Activated CD4-positive, alpha-beta T cell treated with anti-CD3 and anti-CD28 coated beads, Interleukin-2, amount 50 U/mL, for 1 hour (primary cell): ENCODE measurements around the gene GNG7.

Experiments used
- DNase-seq: peaks from one replicate; pipeline ENCODE4 v3.0.0-alpha.2; 2020

GNG7 gene

DNA sequence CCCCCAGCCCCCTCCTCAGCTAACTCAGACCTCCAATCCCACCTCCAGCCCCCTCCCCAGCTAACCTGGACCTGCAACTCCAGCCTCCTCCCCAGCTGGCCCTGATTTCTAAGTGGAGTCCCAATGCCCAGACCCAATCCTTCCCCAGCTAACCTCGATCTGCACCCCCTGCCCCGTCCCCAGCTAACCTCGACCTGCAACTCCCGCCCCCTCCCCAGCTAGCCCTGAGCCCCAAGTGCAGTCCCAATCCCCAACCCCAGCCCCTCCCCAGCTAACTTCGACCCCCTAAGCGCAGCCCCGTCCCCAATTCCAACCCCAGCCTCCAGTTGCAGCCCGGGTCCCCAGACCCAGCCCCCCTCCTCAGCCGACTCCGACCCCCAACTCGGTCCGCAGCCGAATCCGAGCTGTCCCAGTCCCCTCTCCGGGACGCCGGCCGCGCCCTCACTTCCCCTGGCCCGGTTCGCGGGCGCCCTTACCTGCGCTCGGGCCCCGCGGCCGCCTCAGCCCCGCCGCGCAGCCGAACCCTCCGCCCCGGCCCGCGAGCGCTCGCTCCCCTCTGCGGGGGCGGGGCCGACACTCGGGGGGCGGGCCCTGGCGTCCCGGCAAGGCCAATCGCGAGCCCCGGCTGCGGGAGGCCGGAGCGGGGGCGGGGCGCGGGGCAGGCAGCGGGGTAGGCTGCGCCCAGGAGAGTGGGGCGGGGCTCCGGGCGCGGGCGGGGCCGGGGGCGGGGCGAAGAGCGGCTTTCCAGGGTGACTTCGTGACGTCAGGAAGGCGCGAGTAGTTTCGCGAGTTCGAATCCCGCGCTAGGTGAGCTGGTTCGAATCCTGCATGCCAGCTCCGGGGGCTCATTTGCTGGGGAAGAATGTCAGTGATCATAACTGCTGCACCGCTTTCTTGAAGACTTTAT, at the start of gene GNG7:
Gene GNG7, minus strand, starts transcription at position 525 of the 907 bp plus-strand sequence. CDS start 182,006 bp downstream, outside the sequence.
- peak; percentile 96 for DNase-seq

GRCh38 chr19:2751438-2751830, 48.9 kb upstream of the GNG7 start:
- no peak for DNase-seq

DNA sequence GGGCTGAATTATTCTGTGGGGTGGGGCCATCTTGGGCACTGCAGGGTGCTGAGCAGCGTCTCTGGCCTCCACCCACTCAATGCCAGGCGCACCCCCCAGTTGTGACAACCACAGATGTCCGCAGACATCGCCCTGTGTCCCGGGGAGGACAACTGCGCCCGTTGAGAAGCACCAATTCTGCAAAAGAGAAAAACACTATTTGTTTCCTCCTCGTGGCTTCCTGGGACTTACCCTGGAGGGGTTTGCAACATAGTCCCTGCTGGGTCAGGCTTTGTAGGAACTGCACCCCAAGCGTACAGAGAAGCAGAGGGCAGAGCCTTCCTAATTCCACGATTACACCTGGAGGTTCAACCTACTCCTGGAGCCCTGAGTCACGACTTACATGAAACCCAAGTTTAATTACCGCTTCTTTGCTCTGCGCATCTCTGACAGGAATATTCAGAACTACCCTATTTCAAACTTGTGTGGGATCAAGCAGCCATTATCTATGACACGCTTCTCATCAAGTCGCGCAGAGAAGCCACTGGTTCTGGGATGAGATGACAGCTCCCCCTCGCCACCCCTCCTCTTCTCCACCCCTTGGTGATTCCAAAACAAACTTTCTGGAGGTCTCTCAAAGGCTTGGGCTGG, 48.4 kb upstream of the GNG7 start:
- DNase-seq = no peak

GRCh38 chr19:2747349-2747748, 44.9 kb upstream of the GNG7 start:
- DNase-seq = no peak

DNA sequence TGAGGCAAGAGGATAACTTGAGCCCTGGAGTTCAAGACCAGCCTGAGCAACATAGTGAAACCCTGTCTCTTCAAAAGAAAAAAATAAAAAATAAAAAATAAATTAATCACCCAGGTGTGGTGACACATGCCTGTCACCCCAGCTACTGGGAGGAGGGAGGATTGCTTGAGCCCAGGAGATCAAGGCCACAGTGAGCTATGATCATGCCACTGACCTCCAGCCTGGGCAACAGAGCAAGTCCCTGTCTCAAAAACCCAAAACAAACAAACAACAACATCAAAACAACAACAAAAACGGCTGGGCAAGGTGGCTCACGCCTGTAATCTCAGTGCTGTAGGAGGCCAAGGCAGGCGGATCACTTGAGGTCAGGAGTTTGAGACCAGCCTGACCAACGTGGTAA, 41.6 kb upstream of the GNG7 start:
- no peak for DNase-seq

GRCh38 chr19:2743099-2743498, 40.6 kb upstream of the GNG7 start:
- no peak for DNase-seq

DNA sequence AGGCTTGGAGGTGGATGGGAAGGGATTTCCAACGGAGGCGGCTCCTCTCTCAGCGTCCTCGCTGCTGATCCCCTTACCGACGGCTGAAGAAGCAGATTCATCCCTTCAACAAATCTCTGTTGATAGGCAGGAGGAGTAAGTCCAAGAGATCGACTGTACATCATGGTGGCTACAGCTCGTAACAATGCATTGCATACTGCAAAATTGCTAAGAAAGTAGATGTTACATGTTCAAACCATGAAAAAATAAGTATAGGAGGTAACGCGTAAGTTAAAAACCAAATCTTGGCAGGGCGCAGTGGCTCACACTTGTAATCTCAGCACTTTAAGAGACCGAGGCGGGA, 37.8 kb upstream of the GNG7 start:
- no peak for DNase-seq

DNA sequence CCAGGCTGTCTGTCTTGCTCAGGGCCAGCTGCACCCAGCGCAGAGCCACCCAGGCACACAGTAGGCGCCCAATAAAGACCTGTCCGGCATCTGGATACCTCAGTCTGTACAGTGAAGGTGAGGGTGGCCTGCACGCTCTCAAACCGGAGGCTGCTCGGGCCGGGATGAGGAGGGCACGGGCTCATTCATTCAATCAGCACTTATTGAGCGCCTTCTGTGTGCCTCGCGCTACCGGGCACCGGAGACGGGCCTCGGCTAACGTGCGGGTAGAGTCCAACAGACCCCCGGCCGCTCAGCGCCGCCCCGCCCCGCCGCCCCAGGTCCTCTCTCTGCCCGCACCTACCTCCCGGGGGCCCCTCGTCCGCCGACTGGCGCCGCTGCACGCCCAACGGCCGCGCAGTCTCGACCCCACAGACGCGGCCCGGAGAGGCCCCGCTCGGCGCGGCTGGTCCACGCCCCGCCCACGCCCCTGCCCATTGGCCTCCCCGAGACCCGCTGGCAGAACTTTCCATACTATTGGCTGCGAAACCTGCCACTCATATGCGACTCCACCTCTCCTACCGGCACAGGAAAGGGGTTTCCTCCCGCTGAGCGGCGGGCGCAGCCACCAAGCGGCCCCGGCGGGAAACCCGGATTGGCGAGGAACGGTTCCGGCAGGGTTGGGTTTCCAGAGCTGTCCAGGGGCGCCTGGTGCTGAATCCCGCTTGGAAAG, 37.3 kb upstream of the GNG7 start, which contains the start of gene SLC39A3:
Gene SLC39A3, minus strand, starts transcription at position 416 of the 712 bp plus-strand sequence. CDS start 2,760 bp downstream, outside the sequence.
- DNase-seq = peak; percentile 99

GRCh38 chr19:2736550-2737190, 34.2 kb upstream of the GNG7 start:
- DNase-seq = no peak

DNA sequence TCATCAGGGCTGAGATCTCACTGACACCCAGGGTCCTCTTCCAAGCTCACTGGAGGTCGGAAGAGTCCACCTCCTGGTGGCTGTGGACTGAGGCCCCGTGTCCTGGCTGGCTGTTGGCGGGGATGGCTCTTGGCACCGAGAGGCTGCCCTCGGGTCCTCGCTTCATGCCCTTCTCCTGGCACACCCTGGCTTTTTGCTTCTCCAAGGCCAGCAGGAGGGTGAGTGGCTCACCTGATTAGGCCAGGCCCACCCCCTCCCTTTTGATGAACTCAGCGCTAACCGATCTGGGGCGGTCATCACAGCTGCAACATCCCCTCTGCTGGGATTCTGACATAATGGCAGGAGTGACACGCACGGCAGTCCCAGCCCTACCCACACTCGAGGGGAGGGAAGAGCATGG, 32.9 kb upstream of the GNG7 start:
- DNase-seq = no peak

DNA sequence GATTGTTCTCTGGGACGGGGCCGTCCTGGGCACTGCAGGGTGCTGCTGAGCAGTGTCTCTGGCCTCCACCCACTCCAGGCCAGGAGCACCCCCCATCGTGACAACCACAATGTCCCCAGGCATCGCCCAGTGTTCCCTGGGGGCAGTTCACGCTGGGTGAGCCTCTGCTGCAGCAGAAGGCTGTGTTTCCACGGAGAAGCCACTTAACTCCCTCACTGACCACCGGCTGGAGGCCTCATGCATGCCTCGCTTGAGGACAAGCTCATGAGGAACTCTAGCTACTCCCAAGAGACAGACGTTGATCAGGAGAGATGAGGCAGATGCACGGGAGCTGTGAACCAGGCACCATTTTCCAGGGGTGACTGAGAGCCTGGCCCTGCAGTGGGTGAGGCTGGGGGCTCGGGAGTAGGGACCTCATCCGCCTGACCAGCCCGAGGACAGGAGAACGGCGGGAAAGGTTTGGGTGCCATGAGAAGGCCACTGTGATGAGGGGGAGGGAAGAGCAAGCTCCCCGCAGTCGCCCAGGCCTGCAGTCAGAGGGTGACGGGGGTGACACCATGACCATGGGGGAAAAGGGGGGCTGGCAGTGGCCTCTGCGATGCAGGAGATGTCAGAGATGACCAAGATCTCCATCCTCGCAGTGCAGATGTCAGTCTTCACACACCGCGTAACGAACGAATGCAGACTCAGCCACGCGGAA, 32.2 kb upstream of the GNG7 start:
- no peak for DNase-seq

- DNase-seq = no peak
Measured at GRCh38 chr19:2733930-2734588, 31.6 kb upstream of the GNG7 start.

DNA sequence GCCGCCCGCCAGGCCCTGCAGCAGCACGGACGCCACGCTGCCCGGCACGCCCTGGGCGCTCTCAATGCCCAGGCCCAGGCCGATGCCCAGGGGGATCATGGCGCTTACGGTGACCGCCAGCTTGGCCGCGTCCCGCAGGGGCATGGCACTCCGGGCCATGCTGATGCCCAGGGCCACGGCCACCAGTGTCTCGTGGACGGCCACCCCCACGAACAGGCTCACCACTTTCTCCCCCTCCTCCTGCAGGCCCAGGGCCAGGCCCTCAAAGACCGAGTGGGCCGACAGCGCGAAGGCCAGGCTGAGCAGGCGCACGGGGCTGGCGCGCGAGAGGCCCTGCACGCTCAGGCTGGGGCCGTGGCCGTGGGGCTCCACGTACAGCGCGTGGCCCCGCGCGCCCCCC, 30.4 kb upstream of the GNG7 start:
- DNase-seq = no peak

GRCh38 chr19:2732157-2732725, 29.7 kb upstream of the GNG7 start:
- DNase-seq = no peak

DNA sequence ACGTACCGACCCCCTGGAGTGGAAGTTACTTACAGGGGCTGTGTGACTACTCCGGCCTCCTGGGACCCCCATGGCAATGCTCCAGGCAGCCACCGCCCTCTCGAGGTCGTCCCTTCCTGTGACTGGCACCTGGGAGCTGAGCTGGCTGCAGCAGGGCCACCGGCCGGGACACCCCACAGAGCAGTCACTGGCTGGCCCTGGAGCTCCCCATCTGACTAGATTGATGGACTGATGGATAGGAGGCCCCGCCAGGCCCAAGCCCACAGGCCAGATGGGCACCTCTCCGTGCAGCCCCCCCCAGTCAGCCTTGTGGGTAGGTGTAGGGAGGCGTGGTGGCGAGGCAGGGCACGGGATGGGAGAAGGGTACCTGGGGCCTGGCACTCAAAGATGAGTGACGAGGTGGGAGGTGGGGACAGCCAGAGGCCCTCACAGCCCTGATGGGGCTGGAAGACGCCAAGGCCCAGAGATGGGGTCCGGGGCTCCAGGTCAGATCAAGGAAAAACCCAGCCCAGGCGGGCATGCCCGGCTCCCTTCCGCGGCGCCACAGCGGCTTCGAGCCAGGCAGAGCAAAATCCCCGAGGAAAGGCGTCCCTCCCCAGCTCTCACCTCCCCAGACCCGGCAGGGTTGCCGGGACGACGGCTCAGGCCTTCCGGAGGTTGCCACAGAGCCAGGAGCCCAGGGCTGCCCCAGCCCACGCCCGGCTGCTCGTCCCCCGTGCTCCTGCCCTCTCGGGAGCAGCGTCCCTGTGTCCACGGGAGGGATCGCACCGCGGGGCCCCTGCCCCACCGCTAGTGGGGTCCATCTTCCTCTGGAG, 28.9 kb upstream of the GNG7 start:
- DNase-seq = no peak

GRCh38 chr19:2729943-2730818, 27.7 kb upstream of the GNG7 start:
- DNase-seq = no peak

DNA sequence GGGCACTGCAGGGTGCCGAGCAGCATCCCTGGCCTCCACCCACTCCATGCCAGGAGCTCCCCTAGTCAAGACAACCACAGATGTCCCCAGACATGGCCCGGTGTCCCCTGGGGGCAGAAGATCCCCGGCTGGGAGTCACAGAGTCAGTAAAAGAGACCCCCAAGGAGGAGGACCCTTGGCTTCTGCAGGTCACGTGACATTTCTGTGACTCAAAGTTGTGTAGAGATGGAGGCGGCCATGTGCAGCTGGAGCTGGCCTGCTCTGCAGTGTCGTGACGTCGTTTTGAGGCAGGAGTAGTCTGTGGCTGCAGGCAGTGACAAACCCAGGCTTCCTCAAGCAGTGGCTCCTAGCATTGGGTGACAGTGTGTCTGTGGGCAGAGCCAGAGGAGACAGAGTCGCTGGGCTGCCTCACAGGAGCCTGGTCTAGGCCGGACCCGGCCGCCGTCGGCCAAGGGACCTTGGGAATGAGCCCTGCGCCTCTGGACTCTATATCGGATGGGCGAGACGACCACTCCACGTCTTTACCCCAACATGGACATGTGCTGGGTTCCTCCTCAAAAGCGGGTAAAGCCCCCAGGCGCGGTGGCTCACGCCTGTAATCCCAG, 26.4 kb upstream of the GNG7 start:
- no peak for DNase-seq

DNA sequence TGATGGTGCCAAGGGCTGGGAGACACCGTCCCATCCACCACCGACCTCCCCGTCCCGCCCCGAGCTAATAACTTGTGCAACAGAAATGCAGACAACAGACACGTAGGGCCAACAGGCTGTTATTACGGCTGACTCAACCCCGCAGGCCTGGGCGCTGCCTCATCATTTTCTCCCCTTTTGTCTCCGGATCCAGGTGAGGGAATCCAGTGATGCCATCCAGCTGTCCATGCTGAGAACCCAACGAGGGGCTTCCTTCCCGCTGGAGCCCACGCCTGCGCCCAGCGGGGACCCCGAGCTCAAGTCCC, 25.1 kb upstream of the GNG7 start:
- no peak for DNase-seq

DNA sequence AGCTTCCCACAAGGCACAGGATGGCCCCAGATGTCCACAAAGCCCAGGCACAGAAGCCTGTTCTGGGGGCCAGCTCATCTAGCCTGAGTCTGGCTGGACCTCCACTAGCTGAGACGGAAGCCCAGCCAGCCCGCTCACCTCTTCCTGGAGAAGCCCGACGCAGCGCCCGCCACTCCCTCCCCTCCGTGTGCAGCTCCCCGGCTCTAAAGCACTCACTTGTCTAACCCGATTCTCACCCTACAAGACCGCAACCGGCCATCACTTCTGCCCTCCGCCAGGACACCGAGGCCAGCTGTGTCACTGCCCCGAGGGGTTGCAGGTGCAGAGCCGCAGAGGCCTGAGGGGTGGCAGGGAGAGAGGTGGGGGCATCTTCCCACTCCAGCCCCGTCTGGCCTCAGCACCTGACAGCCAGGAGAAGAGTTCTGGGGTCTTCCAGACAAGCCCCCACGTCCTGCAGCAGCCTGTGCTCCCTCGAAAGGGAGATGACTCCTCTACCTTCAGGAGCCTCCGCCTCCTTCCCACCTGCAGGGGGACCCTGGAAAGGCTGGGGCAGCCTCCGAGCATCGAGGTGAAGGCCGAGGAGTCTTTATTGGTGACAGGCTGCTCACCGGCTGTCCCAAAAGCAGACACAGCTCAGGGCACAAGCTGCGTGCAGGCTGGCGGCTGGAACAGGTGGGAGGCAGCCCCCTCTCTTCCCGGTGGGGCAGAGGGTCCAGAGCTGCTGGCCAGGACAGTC, 24.6 kb upstream of the GNG7 start:
- no peak for DNase-seq
